T-helper 2 cell treated with Interferon-gamma antibody and Interleukin-4, amounts not matched to agents 100 ng/mL and 5 ng/mL, for 36 hours (primary cell): ENCODE results near the gene LRG1. TPM values are rescaled to one million over a fixed set of nuclear protein-coding genes. Genes with fewer than 3 reads are reported as not detected.

Source experiments
- intact Hi-C: fragments of 100-400 bp; cut with micrococcal nuclease; formaldehyde crosslinking; loops from one replicate; pipeline ENCODE4 v1.15.1; 2023
- total RNA-seq: library from RNA; stranded (reverse); gene quantifications from 2 replicates; pipeline ENCODE4 v1.2.3, GENCODE V29; 2022

The LRG1 gene
- total RNA-seq, 1 donor from 2014 or later = 0.30 TPM

DNA sequence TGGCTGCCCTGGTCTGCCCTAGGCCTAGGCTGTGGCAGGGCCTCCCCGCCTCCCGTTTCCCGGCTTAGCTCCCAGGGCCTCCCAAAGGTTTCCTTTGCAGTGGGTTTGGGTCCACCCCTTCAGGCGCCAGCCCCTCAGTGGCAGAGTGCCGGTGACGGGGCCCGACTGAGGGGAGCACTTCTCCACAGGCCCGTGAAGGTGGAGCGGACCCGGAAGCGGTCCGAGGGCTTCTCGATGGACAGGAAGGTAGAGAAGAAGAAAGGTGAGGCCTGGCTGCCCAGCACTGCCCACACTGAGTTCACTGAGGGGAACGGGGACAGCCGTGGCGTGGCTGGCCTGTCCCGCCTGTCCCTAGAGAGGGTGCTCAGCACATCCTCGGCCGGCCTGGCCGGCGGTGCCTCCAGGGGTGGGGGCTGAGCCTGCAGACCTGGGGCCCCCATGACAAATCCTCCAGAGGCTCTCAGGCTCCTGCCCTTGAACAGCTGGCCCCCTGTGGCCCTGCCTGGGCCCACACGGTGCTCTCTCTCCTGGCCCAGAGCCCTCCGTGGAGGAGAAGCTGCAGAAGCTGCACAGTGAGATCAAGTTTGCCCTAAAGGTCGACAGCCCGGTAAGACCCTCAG is 42.0 kb downstream of the LRG1 start:
- intact Hi-C loops = no loop called here

DNA sequence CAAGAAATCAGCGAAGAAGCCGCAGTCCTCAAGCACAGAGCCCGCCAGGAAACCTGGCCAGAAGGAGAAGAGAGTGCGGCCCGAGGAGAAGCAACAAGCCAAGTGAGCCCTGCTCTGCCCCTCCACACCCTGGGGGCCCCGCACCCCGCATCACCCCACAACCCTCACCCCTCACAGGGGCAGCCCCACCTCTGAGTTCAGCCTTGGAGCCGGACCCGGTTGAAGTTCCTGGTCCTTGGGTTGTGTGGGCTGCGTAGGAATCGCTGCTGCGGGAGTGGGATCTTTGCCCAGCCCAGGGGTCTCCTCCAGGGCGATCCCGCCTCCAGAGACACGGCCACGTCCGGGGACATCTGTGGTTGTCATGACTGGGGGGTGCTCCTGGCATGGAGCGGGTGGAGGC is 43.5 kb downstream of the LRG1 start:
- intact Hi-C loops = no loop called here

DNA sequence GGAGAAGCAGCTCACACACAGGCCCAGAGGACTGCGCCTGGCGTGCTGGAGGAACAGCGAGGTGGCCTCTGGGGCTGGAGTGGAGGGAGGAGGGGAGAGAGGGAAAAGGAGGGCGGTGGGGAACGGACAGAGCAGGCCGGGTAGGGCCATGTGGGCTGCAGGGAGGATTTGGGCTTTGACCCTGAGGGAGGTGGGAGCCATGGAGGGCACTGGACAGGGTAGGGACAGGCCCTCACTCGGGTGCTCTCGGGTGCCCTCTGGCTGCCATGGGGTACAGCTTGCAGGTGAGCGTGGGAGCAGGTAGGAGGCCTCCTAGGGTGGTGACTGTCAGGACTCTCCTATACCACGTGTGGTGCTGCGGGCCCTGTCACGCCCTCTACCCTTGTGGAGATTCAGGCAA is 44.4 kb downstream of the LRG1 start:
- intact Hi-C loops = no loop called here

DNA sequence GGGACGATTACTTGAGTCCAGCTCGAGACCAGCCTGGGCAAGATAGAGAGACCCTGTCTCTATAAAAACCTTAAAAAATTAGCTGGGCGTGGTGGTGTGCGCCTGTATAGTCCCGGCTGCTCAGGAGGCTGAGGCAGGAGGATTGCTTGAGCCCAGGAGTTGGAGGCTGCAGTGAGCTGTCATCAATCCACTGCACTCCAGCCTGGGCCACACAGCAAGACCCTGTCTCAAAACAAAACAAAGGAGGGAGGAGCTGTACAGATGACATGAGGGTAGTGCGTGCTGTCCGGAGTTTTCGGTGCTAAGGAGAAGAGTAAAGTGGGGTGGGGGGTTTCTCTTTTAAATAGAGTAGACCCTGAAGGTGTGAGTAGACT is 45.2 kb downstream of the LRG1 start:
- intact Hi-C loops = no loop called here

DNA sequence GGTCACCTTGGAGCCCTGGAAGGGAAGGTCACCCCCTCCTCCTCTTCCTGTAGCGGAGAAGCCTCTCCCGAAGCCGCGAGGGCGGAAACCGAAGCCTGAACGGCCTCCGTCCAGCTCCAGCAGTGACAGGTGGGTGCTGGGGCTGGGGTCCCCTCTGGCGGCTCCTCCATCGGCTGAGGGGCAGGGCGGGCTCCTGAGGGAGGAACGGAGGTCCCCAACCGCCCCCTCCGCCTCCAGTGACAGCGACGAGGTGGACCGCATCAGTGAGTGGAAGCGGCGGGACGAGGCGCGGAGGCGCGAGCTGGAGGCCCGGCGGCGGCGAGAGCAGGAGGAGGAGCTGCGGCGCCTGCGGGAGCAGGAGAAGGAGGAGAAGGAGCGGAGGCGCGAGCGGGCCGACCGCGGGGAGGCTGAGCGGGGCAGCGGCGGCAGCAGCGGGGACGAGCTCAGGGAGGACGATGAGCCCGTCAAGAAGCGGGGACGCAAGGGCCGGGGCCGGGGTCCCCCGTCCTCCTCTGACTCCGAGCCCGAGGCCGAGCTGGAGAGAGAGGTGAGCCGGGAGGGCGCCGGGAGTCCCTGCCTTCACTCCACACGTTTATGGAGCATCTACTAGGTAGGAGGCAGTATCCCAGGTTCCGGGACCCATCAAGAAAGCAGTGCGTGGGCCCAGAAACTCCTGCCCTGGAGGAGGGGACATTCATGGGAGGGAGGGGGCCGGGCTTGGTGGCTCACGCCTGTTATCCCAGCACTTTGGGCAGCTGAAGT is 45.7 kb downstream of the LRG1 start:
- intact Hi-C loops = no loop called here

DNA sequence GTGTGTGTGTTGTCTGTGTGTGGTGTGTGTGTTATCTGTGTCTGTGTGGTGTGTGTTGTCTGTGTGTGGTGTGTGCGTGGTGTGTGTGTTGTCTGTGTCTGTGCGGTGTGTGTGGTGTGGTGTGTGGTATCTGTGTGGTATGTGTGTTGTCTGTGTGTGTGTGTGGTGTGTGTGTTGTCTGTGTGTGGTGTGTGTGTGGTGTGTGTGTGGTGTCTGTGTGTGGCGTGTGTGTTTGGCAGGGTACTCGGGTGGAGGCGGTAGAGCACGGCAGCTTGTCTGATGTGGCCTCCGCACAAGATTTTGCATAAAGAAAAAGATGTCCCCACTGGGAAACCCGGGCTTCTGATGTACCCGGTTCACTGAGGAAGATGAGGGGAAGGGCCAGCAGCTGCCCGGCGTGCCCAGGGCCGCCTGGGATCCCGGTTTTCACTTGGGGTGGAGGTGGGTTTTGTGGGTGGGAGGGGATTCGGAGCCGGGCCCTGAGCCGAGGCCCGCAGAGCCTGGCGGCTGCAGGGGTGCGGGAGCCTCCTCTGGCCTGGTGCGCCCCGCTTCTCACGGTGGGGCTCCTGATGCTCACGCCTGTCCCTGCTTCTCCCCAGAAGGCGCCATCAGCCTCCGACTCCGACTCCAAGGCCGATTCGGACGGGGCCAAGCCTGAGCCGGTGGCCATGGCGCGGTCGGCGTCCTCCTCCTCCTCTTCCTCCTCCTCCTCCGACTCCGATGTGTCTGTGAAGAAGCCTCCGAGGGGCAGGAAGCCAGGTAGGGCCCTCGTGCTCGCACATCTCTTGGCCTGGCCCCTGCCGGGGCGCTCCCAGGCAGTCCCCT is 46.5 kb downstream of the LRG1 start:
- intact Hi-C loops = no loop called here

DNA sequence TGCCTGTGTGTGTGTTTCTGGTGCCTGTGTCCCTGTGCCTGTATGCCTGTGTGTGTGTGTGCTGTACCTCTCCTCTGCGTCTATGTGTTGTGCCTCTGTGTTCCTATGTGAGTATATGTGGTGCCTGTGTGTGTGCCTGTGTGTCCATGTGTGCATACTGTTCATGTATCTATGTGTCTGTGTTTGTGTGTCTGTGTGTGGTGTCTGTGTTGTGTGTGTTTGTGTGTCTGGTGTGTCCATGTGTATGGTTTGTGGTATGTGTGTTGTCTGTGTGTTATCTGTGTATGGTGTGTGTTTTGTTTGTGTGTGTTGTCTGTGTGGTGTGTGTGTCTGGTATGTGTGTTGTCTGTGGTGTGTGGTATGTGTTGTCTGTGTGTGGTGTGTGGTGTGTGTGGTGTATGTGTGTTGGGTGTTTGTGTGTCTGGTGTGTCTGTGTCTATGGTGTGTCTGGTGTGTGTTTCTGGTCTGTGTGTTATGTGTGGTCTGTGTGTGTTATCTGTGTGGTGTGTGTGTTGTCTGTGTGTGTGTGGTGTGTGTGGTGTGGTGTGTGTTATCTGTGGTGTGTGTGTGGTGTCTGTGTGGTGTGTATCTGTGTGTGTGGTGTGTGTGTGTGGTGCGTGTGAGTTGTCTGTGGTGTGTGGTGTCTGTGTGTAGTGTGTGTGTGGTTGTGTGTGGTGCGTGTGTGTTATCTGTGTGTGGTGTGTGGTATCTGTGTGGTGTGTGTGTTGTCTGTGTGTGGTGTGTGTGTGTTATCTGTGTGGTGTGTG is 47.3 kb downstream of the LRG1 start:
- intact Hi-C loops = no loop called here

DNA sequence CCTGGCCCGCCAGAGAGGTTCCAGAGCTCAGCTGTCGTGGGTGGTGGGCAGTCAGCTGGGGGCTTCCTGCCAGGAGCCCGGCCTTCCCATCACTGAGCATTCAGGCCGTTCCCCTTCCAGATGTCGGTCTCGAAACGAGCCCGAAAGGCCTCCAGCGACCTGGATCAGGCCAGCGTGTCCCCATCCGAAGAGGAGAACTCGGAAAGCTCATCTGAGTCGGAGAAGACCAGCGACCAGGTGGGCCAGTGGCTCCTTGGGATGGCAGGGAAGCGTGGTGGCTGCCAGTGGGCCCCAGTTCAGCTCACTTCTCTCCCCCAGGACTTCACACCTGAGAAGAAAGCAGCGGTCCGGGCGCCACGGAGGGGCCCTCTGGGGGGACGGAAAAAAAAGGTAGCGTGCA is 48.4 kb downstream of the LRG1 start:
- intact Hi-C loops = no loop called here

DNA sequence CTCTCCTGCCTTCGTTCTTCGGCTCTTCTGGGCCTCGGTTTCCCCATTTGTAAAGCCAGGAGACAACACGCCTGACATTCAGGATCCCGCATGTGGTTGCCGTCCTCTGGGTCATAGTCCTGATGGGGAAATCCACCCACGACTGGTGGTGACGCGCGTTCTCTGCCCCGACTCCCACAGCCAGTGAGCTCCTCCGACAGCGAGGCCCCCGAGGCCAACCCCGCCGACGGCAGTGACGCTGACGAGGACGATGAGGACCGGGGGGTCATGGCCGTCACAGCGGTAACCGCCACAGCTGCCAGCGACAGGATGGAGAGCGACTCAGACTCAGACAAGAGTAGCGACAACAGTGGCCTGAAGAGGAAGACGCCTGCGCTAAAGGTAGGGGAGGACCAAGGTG is 51.3 kb downstream of the LRG1 start:
- intact Hi-C loops = no loop called here

DNA sequence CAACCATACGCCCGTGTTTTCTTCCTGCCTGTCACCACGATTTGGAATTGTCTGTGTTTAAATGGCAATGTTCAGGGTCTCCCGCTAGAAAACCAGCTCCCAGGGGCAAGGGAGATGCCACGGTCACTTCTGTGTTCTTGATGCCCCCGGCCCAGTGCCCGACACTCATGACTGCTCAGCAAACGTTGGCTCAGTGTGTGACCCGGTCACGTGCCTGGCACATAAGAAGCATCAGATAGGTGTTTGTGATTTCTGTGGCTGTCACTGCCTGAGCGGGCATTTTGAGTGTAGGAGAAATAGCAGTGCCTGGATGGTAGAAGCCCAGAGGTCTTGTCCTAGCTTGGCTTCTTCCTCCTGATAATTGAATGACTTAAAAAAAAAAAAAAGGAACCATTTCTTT is 52.3 kb downstream of the LRG1 start:
- intact Hi-C loops = no loop called here

Other genes with a start within 250 kb of the LRG1 start
- gene TMIGD2, start 237.6 kb downstream of the LRG1 start, total RNA-seq = 20.1 and 20.9 TPM in 2 replicates
- 12.6 and 13.8 TPM in 2 replicates for gene FSD1, start 235.4 kb downstream of the LRG1 start, total RNA-seq
- gene STAP2, start 201.2 kb downstream of the LRG1 start, total RNA-seq = 10.4 and 10.6 TPM in 2 replicates
- gene MPND, start 196.5 kb downstream of the LRG1 start, total RNA-seq = 22.7 and 24.8 TPM in 2 replicates
- gene SH3GL1, start 139.5 kb downstream of the LRG1 start, total RNA-seq = 60.4 and 63.9 TPM in 2 replicates
- 96.5 and 102 TPM in 2 replicates for gene CHAF1A, start 137.4 kb downstream of the LRG1 start, total RNA-seq
- 40.8 and 41.4 TPM in 2 replicates for gene UBXN6, start 82.2 kb downstream of the LRG1 start, total RNA-seq
- 58.8 and 63.3 TPM in 2 replicates for gene HDGFL2, start 67.7 kb downstream of the LRG1 start, total RNA-seq
- not detected in 2 replicates for gene PLIN4, start 21.6 kb downstream of the LRG1 start, total RNA-seq
- not detected in 2 replicates for gene PLIN5, start 4.8 kb downstream of the LRG1 start, total RNA-seq
- not detected in 2 replicates for gene SEMA6B, start 19.6 kb upstream of the LRG1 start, total RNA-seq
- 16.5 and 17.5 TPM in 2 replicates for gene TNFAIP8L1, start 99.5 kb upstream of the LRG1 start, total RNA-seq
- 77.4 and 80.4 TPM in 2 replicates for gene MYDGF, start 130.3 kb upstream of the LRG1 start, total RNA-seq
- gene DPP9, start 183.8 kb upstream of the LRG1 start, total RNA-seq = 93.9 and 94.7 TPM in 2 replicates